ENCODE results near the gene AREG. TPM values are rescaled to one million over a fixed set of nuclear protein-coding genes. Genes with fewer than 3 reads are reported as not detected.
"Not testable (repeated sequence)": the region's sequence is repeated elsewhere in the genome, so short reads cannot be mapped to it uniquely, and the experiment has no call there.

Gene AREG
- polyA plus RNA-seq (2012; ENCODE audit: insufficient read depth, insufficient read length, low read depth): not detected

- Histone ChIP-seq H3K9me3 (no peaks in the 10 kb centered on the region), H3K4me1 (no peaks in the 10 kb centered on the region), H3K4me3 (ENCODE audit: low read depth, low read length) (no peak within 1 kb of the TSS), H3K27me3 (peaks cover 20% of the 10 kb centered on the region), H3K36me3 (no peaks in the 10 kb centered on the region)
- DNase-seq: peak; percentile 7
- peak; percentile 18; the same call in 1 of the 2 replicates for TF ChIP-seq CTCF (IDR thresholded peaks at IDR 0.05; ENCODE audit: low read depth, low read length)
Measured at GRCh38 chr4:74444891-74445642, at the start of gene AREG. Gene AREG, plus strand, starts transcription at chr4:74445136. Its CDS starts 210 bp downstream, at chr4:74445346.

GRCh38 chr4:74395633-74396032, 49.3 kb upstream of the AREG start:
- Histone ChIP-seq H3K9me3 (no peaks in the 10 kb centered on the region), H3K36me3 (no peaks in the 10 kb centered on the region), H3K27me3 (no peaks in the 10 kb centered on the region), H3K4me3 (ENCODE audit: low read depth, low read length) (no peak overlapping the region), H3K4me1 (no peaks in the 10 kb centered on the region)
- no peak for TF ChIP-seq CTCF (IDR thresholded peaks at IDR 0.05; ENCODE audit: low read depth, low read length)
- no peak for DNase-seq

DNA sequence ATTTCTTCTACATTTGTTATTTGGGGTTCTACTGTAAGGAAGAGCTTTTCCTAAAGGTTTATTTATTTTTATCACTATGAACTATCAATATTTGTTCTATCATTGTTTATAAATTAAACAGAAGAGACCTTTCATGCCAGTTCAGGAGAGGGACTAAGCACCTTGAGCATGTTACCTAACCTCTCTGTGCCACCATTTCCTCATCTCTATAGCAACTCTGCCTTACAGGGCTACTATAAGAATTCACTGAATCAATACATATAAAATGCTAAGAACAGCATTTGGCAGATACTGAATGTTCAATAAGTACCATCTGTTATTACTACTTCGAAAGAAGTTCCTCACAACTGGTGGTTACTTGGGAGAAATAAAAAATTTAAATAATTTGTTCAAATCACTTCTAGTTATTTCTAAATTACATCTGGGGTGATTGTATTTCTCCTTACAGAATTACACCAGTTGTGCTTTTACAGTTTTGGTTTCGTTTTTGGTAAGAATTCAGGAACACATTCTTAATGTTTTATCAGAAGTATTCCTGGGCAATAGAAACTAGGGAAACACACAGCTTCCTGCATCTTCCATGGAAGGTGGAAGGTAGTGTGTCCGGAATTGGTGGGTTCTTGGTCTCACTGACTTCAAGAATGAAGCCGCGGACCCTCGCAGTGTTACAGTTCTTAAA, 47.0 kb upstream of the AREG start:
- H3K27me3 ChIP-seq: no peaks in the 10 kb centered on the region
- H3K4me3 ChIP-seq (ENCODE audit: low read depth, low read length): peak overlapping the region; percentile 25
- no peaks in the 10 kb centered on the region for H3K4me1 ChIP-seq
- no peak for DNase-seq
- H3K9me3 ChIP-seq: no peaks in the 10 kb centered on the region
- no peaks in the 10 kb centered on the region for H3K36me3 ChIP-seq
- TF ChIP-seq CTCF (IDR thresholded peaks at IDR 0.05; ENCODE audit: low read depth, low read length): no peak

GRCh38 chr4:74398894-74399589, 45.9 kb upstream of the AREG start:
- not testable (repeated sequence) for DNase-seq; H3K36me3 ChIP-seq; H3K27me3 ChIP-seq; H3K9me3 ChIP-seq; H3K4me3 ChIP-seq (ENCODE audit: low read depth, low read length); H3K4me1 ChIP-seq

DNA sequence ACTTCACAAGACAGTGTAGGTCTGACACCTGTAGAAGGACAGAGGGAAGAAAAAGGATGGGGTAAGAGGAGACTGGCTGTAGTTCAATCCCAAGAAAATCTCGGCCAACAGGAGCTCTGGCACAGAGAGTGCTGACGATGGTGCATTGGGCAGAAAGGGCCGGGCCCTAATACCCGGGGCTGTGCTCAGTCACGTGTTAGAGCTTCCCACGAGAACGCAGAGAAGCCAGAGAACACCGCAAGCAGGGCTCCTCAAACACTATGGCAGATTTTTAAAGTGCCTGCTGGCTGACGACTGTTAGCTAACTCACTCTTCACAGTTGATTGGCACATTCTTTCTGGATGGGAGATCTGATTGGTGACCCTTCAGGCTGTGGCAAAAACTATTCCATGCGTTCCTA, 44.5 kb upstream of the AREG start:
- Histone ChIP-seq H3K4me1 (no peaks in the 10 kb centered on the region), H3K9me3 (no peaks in the 10 kb centered on the region), H3K36me3 (no peaks in the 10 kb centered on the region), H3K4me3 (ENCODE audit: low read depth, low read length) (no peak overlapping the region), H3K27me3 (no peaks in the 10 kb centered on the region)
- DNase-seq: no peak
- no peak for TF ChIP-seq CTCF (IDR thresholded peaks at IDR 0.05; ENCODE audit: low read depth, low read length)

DNA sequence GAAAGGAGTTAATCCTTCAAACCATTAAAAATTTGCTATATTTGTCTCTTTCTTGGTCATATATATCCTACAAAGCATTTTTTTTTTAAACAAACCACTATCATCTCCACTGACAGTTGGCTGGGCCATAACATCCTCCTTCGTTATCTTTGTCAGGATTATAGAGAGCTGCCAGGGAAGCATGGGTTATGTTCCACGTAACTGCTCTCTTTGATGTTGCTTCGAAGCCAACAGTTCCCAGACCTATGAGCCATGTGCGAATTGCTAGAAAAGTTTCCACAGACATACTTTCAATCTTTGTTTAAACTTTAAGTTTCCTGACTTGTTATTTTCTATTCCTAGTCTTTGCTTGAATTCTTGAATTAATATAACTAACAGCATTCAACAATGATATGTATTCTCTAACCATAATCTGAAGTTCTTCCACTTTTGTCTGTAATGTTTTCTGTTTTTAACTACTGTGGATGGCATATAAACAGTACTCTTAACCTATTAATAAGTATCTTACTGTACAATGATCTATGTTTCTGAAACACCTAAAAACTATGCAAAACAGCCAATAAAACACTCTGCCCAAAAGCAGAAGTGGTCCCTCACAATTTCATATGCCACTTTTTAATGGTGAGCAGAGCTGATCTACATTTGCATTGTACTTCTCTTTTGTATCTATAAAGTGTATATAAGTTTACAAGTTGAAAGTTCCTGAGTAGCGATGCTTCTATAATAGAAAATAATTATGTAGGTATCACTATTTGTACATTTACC, 42.1 kb upstream of the AREG start:
- Histone ChIP-seq H3K4me1 (no peaks in the 10 kb centered on the region), H3K4me3 (ENCODE audit: low read depth, low read length) (no peak overlapping the region), H3K27me3 (no peaks in the 10 kb centered on the region; the same call in 1 of the 2 replicates), H3K36me3 (no peaks in the 10 kb centered on the region), H3K9me3 (no peaks in the 10 kb centered on the region)
- TF ChIP-seq CTCF (IDR thresholded peaks at IDR 0.05; ENCODE audit: low read depth, low read length): no peak
- DNase-seq: no peak

Data from BE2C (cell line).